ENCODE data around the gene TAOK3. TPM values are rescaled to one million over a fixed set of nuclear protein-coding genes. Genes with fewer than 3 reads are reported as not detected.
A peak's percentile ranks its signal among the peaks of the same experiment; 100 is the strongest.

Gene TAOK3
- total and polyA plus RNA-seq, 5 donors from 2014 or later: 60.2 to 97.8 (median 72.1) TPM

- H3K4me3 ChIP-seq (ENCODE audit: low read depth, low read length): no peak overlapping the region
- H3K9me3 ChIP-seq (ENCODE audit: control insufficient read depth in 2 of 2, low read length in 2 of 2): no peaks in the 10 kb centered on the region
- no peaks in the 10 kb centered on the region for H3K27me3 ChIP-seq (ENCODE audit: control insufficient read depth, insufficient read depth, low read length)
- no peak overlapping the region for H3K4me3 Mint-ChIP-seq
- H3K27ac Mint-ChIP-seq: peak overlapping the region in 2 of 3 donors; percentile 38 to 65
- H3K4me1 Mint-ChIP-seq: peaks cover 0 to 3% (median 0%) of the 10 kb centered on the region in 4 donors
- H3K27ac ChIP-seq (ENCODE audit: insufficient read depth, low read length, poor library complexity, severe bottlenecking): no peak overlapping the region
- H3K36me3 ChIP-seq (ENCODE audit: control insufficient read depth, insufficient read depth, low read length): peaks cover 22% of the 10 kb centered on the region
- peaks cover 26% of the 10 kb centered on the region for H3K36me3 Mint-ChIP-seq
- H3K9me3 Mint-ChIP-seq: peaks cover 0 to 1% (median 0%) of the 10 kb centered on the region in 7 donors
- no peaks in the 10 kb centered on the region for H3K27me3 Mint-ChIP-seq
- H3K4me1 ChIP-seq (ENCODE audit: control insufficient read depth, insufficient read depth, low read length, poor library complexity, severe bottlenecking): no peaks in the 10 kb centered on the region
- DNase-seq (no peak), ATAC-seq (ENCODE audit: low read depth in 2 of 2) (no peak)
These were observed 152.0 kb downstream of the TAOK3 start for GRCh38 chr12:118220702-118221101.

DNA sequence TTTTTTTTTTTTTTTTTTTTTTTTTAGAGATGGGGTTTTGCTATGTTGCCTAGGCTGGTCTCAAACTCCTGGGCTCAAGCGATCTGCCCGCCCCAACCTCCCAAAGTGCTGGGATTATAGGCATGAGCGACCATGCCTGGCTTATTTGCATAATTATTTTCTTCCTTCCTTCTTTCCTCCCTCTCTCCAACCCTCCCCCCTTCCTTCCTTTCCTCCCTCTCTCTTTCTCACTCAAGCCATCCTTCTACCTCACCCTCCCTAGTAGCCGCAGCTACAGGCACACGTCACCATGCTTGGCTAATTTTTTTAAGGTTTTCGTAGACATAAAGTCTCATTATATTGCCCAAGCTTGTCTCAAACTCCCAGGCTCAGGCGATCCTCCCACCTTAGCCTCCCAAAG lies 152.9 kb downstream of the TAOK3 start:
- Mint-ChIP-seq H3K36me3 (peaks cover 26% of the 10 kb centered on the region), H3K27me3 (no peaks in the 10 kb centered on the region), H3K27ac (no peak overlapping the region), H3K4me3 (no peak overlapping the region), H3K4me1 (peaks cover 0 to 3% (median 0%) of the 10 kb centered on the region in 4 donors), H3K9me3 (peaks cover 0 to 2% (median 0%) of the 10 kb centered on the region in 7 donors)
- peaks cover 22% of the 10 kb centered on the region for H3K36me3 ChIP-seq (ENCODE audit: control insufficient read depth, insufficient read depth, low read length)
- H3K27me3 ChIP-seq (ENCODE audit: control insufficient read depth, insufficient read depth, low read length): no peaks in the 10 kb centered on the region
- H3K4me1 ChIP-seq (ENCODE audit: control insufficient read depth, insufficient read depth, low read length, poor library complexity, severe bottlenecking): no peaks in the 10 kb centered on the region
- DNase-seq (no peak), ATAC-seq (ENCODE audit: low read depth in 2 of 2) (no peak)
- H3K9me3 ChIP-seq (ENCODE audit: control insufficient read depth in 2 of 2, low read length in 2 of 2): no peaks in the 10 kb centered on the region
- H3K27ac ChIP-seq (ENCODE audit: insufficient read depth, low read length, poor library complexity, severe bottlenecking): no peak overlapping the region
- H3K4me3 ChIP-seq (ENCODE audit: low read depth, low read length): no peak overlapping the region

DNA sequence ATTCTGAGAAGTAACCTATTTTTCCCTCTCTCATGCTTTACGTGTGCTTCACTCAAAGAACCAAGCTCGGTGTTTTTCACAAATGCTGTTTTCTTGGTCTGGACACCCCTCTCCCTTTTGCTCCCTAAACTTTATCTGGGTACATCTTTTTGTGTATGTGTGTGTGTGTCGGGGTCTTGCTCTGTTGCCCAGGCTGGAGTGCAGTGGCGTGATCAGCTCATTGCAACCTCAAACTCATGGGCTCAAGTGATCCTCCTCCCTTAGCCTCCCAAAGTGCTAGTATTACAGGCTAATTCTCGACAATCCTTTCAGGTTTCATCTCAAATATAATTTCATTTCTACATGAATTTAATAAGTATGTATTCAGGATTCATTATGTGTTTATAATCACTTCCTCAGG lies 153.6 kb downstream of the TAOK3 start:
- H3K9me3 ChIP-seq (ENCODE audit: control insufficient read depth in 2 of 2, low read length in 2 of 2): no peaks in the 10 kb centered on the region
- H3K9me3 Mint-ChIP-seq: peaks cover 0 to 1% (median 0%) of the 10 kb centered on the region in 7 donors
- peaks cover 30% of the 10 kb centered on the region for H3K36me3 Mint-ChIP-seq
- H3K4me1 ChIP-seq (ENCODE audit: control insufficient read depth, insufficient read depth, low read length, poor library complexity, severe bottlenecking): no peaks in the 10 kb centered on the region
- no peak for ATAC-seq (ENCODE audit: low read depth in 2 of 2)
- no peaks in the 10 kb centered on the region for H3K27me3 ChIP-seq (ENCODE audit: control insufficient read depth, insufficient read depth, low read length)
- no peak overlapping the region for H3K27ac ChIP-seq (ENCODE audit: insufficient read depth, low read length, poor library complexity, severe bottlenecking)
- H3K36me3 ChIP-seq (ENCODE audit: control insufficient read depth, insufficient read depth, low read length): peaks cover 17% of the 10 kb centered on the region
- H3K4me1 Mint-ChIP-seq: peaks cover 0 to 3% (median 0%) of the 10 kb centered on the region in 4 donors
- no peak overlapping the region for H3K4me3 Mint-ChIP-seq
- H3K4me3 ChIP-seq (ENCODE audit: low read depth, low read length): no peak overlapping the region
- no peaks in the 10 kb centered on the region for H3K27me3 Mint-ChIP-seq
- no peak for DNase-seq
- no peak overlapping the region for H3K27ac Mint-ChIP-seq

- Mint-ChIP-seq H3K4me1 (peaks cover 0 to 5% (median 0%) of the 10 kb centered on the region in 4 donors), H3K27ac (no peak overlapping the region), H3K9me3 (peaks cover 0 to 1% (median 0%) of the 10 kb centered on the region in 7 donors), H3K4me3 (no peak overlapping the region), H3K36me3 (peaks cover 53% of the 10 kb centered on the region), H3K27me3 (no peaks in the 10 kb centered on the region)
- no peak for ATAC-seq (ENCODE audit: low read depth in 2 of 2)
- Histone ChIP-seq H3K4me1 (ENCODE audit: control insufficient read depth, insufficient read depth, low read length, poor library complexity, severe bottlenecking) (no peaks in the 10 kb centered on the region), H3K36me3 (ENCODE audit: control insufficient read depth, insufficient read depth, low read length) (peaks cover 41% of the 10 kb centered on the region), H3K27ac (ENCODE audit: insufficient read depth, low read length, poor library complexity, severe bottlenecking) (no peak overlapping the region), H3K27me3 (ENCODE audit: control insufficient read depth, insufficient read depth, low read length) (no peaks in the 10 kb centered on the region), H3K4me3 (ENCODE audit: low read depth, low read length) (no peak overlapping the region), H3K9me3 (ENCODE audit: control insufficient read depth in 2 of 2, low read length in 2 of 2) (no peaks in the 10 kb centered on the region)
- no peak for DNase-seq
These were observed 159.3 kb downstream of the TAOK3 start for GRCh38 chr12:118213452-118213851.

GRCh38 chr12:118212606-118213005 lies 160.1 kb downstream of the TAOK3 start:
- Mint-ChIP-seq H3K4me1 (peaks cover 0 to 5% (median 0%) of the 10 kb centered on the region in 4 donors), H3K36me3 (peaks cover 54% of the 10 kb centered on the region), H3K27ac (no peak overlapping the region), H3K27me3 (no peaks in the 10 kb centered on the region), H3K4me3 (no peak overlapping the region), H3K9me3 (peaks cover 0 to 1% (median 0%) of the 10 kb centered on the region in 7 donors)
- DNase-seq (no peak), ATAC-seq (ENCODE audit: low read depth in 2 of 2) (no peak)
- no peak overlapping the region for H3K27ac ChIP-seq (ENCODE audit: insufficient read depth, low read length, poor library complexity, severe bottlenecking)
- no peak overlapping the region for H3K4me3 ChIP-seq (ENCODE audit: low read depth, low read length)
- H3K9me3 ChIP-seq (ENCODE audit: control insufficient read depth in 2 of 2, low read length in 2 of 2): no peaks in the 10 kb centered on the region
- H3K27me3 ChIP-seq (ENCODE audit: control insufficient read depth, insufficient read depth, low read length): no peaks in the 10 kb centered on the region
- peaks cover 36% of the 10 kb centered on the region for H3K36me3 ChIP-seq (ENCODE audit: control insufficient read depth, insufficient read depth, low read length)
- no peaks in the 10 kb centered on the region for H3K4me1 ChIP-seq (ENCODE audit: control insufficient read depth, insufficient read depth, low read length, poor library complexity, severe bottlenecking)

DNA sequence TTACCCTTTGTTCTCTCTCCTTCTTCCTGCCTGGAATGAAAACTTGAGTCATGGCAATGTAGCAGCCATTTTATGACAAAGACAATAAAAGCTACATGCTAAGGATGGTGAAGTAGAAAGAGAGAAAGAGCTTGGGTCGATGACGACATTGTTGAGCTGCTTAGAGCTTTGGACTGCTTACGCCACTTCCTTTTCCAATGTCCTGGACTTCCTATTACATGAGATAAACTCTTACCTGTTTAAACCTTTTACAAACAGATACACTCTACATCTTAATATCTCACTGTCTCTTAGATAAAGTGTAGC lies 166.6 kb downstream of the TAOK3 start:
- Histone ChIP-seq H3K9me3 (ENCODE audit: control insufficient read depth in 2 of 2, low read length in 2 of 2) (no peaks in the 10 kb centered on the region), H3K36me3 (ENCODE audit: control insufficient read depth, insufficient read depth, low read length) (peaks cover 21% of the 10 kb centered on the region), H3K4me1 (ENCODE audit: control insufficient read depth, insufficient read depth, low read length, poor library complexity, severe bottlenecking) (no peaks in the 10 kb centered on the region), H3K27me3 (ENCODE audit: control insufficient read depth, insufficient read depth, low read length) (no peaks in the 10 kb centered on the region), H3K27ac (ENCODE audit: insufficient read depth, low read length, poor library complexity, severe bottlenecking) (no peak overlapping the region), H3K4me3 (ENCODE audit: low read depth, low read length) (no peak overlapping the region)
- Mint-ChIP-seq H3K9me3 (no peaks in the 10 kb centered on the region), H3K36me3 (peaks cover 22% of the 10 kb centered on the region), H3K27ac (no peak overlapping the region), H3K27me3 (no peaks in the 10 kb centered on the region), H3K4me1 (peaks cover 0 to 7% (median 0%) of the 10 kb centered on the region in 4 donors), H3K4me3 (no peak overlapping the region)
- DNase-seq (no peak), ATAC-seq (ENCODE audit: low read depth in 2 of 2) (no peak)

GRCh38 chr12:118193958-118194357 lies 178.7 kb downstream of the TAOK3 start:
- Histone ChIP-seq H3K27me3 (ENCODE audit: control insufficient read depth, insufficient read depth, low read length) (no peaks in the 10 kb centered on the region), H3K27ac (ENCODE audit: insufficient read depth, low read length, poor library complexity, severe bottlenecking) (no peak overlapping the region), H3K4me3 (ENCODE audit: low read depth, low read length) (no peak overlapping the region), H3K9me3 (ENCODE audit: control insufficient read depth in 2 of 2, low read length in 2 of 2) (no peaks in the 10 kb centered on the region), H3K4me1 (ENCODE audit: control insufficient read depth, insufficient read depth, low read length, poor library complexity, severe bottlenecking) (no peaks in the 10 kb centered on the region), H3K36me3 (ENCODE audit: control insufficient read depth, insufficient read depth, low read length) (peaks cover 51% of the 10 kb centered on the region)
- Mint-ChIP-seq H3K4me3 (no peak overlapping the region), H3K27me3 (no peaks in the 10 kb centered on the region), H3K27ac (peak overlapping the region in 1 of 3 donors; percentile 49), H3K36me3 (peaks cover 35% of the 10 kb centered on the region), H3K9me3 (no peaks in the 10 kb centered on the region), H3K4me1 (no peaks in the 10 kb centered on the region)
- DNase-seq: no peak
- ATAC-seq (ENCODE audit: low read depth in 2 of 2): no peak

- H3K27ac Mint-ChIP-seq: peak overlapping the region in 1 of 3 donors; percentile 49
- H3K4me1 Mint-ChIP-seq: peaks cover 0 to 2% (median 0%) of the 10 kb centered on the region in 4 donors
- no peaks in the 10 kb centered on the region for H3K9me3 Mint-ChIP-seq
These were observed 179.2 kb downstream of the TAOK3 start for GRCh38 chr12:118193477-118193876.

More at GRCh38 chr12:118193477-118193876, 179.2 kb downstream of the TAOK3 start:
- DNase-seq (no peak), ATAC-seq (ENCODE audit: low read depth in 2 of 2) (no peak)
- Histone ChIP-seq H3K27me3 (ENCODE audit: control insufficient read depth, insufficient read depth, low read length) (no peaks in the 10 kb centered on the region), H3K36me3 (ENCODE audit: control insufficient read depth, insufficient read depth, low read length) (peaks cover 48% of the 10 kb centered on the region), H3K4me1 (ENCODE audit: control insufficient read depth, insufficient read depth, low read length, poor library complexity, severe bottlenecking) (no peaks in the 10 kb centered on the region), H3K27ac (ENCODE audit: insufficient read depth, low read length, poor library complexity, severe bottlenecking) (no peak overlapping the region), H3K4me3 (ENCODE audit: low read depth, low read length) (no peak overlapping the region), H3K9me3 (ENCODE audit: control insufficient read depth in 2 of 2, low read length in 2 of 2) (no peaks in the 10 kb centered on the region)
- Mint-ChIP-seq H3K36me3 (peaks cover 33% of the 10 kb centered on the region), H3K27me3 (no peaks in the 10 kb centered on the region), H3K4me3 (no peak overlapping the region)
